Activated CD8-positive, alpha-beta memory T cell treated with anti-CD3 and anti-CD28 coated beads for 4 hours (primary cell): Measurements from ENCODE around the gene ASS1.

Experiments used
- DNase-seq, 2 donors: peaks; one replicate each; pipeline ENCODE4 v3.0.0-alpha.2; 2020; ENCODE audit warnings: low read depth in 2 of 2

ASS1 gene

GRCh38 chr9:130531670-130532069 is 86.9 kb downstream of the ASS1 start:
- DNase-seq, result no peak

GRCh38 chr9:130532426-130533080 is 87.8 kb downstream of the ASS1 start:
- DNase-seq, result no peak

DNA sequence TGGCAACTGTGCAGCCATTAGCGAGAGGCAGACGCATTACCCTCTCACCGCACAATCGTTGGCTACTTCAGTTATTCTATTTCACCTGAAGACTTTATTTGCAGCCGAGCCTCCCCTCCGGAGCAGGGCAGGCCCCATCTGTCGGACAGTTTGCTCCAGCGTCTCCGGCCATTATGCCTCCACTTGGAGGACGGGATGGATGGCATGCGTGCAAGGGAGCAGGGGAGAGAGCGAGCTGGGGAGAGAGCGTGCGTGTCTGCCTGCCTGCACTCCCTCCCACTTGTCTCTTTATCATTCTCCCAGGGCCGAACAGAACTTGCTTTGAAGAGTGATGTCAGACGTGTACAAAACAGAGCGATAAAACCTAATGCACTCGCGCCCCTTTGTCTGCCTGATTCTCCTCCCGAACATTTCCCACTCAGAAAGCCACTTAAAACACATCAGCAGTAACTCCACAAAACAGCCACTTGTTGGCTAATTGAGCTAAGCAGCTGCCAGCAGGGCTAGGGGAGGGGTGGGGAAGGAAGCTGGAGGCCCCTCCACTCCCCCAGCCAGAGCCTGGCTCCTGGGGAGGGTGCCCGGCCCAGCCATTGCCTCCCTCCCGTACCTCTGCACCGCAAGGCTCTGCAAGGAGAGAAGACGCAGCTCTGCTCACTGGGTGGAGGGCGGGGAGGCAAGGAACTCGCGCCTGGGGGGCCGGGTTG is 91.2 kb downstream of the ASS1 start:
- DNase-seq, result no peak

- DNase-seq, result no peak
Measured at GRCh38 chr9:130536701-130537107, 91.9 kb downstream of the ASS1 start.

GRCh38 chr9:130537346-130538050 is 92.7 kb downstream of the ASS1 start:
- DNase-seq, result no peak

DNA sequence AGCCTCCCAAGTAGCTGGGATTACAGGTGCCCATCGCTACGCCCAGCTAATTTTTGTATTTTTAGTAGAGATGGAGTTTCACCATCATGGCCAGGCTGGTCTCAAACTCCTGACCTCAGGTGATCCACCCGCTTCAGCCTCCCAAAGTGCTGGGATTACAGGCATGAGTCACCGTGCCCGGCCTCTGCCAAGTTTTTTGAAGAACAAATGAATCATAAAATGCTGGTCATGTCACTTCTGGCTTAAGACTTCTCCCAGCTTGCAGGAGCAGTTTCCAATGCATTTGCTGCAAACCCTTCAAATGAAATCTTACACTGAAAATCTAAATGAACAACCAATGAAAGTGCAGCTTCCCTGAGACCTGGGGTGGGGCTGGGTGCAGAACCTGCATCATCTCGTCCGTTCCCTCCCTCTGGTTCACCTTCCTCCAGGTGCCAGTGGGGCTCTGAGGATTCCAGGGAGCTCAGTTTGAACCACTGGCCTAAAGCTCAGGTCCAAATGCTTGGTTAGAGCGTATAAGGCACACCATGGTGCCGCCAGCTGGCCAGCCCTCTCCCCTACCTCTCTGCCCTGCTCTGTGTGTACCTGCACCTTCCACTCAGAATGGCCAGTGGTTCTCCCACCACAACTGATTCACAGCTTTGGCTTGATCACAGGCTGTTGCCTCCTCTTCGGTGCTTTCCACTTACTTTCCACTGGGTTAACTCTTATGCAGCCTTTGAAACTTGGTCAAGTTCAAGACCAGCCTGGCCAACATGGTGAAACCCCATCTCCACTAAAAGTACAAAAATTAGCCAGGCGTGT is 94.9 kb downstream of the ASS1 start:
- no peak for DNase-seq

DNA sequence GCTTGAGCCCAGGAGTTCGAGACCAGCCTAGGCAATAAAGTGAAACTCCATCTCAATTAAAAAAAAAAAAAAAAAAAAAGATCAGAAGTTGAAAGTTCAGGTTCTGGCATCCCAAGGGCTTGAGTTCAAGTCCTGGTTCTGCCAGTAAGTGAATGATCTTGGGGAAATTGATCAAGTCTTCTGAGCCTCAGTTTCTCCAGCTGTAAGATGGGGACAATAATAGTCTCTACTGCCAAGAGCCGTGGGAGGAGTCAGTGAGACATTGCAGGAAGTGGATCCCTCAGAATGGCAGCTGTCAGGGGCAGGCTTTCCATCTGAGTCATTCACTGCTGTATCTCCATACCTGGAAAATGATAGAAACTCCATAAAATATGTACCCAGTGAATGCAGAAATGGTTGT is 96.8 kb downstream of the ASS1 start:
- DNase-seq, result no peak

DNA sequence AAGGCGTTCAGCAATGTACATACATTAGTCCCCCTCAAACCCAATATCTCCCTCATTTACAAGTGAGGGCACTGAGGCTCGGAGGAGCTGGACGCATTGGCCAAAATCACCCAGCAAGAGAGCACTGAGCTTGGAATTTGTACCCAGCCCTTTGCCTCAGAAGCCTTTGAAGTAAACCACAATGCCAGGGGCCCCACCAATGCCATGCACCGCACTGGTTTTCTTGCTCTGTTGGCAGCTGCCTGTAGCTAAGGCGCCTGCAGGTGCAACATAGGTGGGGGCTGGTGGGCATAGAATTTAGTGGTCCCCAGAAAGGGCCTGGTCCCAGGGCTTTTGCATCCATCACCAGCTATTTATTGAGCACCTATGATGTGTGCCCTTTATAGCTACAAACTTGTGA is 97.3 kb downstream of the ASS1 start:
- DNase-seq, result no peak

- DNase-seq, result no peak
Measured at GRCh38 chr9:130542457-130543228, 97.9 kb downstream of the ASS1 start.

DNA sequence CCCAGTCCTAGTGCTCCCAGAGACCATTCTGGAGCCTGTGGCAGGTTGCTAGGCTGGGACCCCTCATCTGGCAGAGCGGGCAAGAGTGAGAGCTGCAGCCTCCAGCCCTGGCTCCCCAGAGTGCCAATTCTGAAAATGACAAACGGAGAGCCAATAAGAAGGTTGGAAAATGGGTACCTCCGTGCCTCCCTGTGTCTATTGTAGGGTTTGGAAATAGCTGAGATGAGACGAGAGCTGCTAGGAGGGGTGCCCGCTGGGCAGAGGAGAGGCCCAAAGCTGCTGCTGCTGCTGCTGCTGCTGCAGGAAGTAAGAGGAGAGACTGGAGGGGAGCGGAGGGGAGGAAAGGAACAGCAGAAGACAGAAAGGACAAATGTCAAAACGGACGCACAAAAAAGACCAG is 98.6 kb downstream of the ASS1 start:
- DNase-seq, result no peak

DNA sequence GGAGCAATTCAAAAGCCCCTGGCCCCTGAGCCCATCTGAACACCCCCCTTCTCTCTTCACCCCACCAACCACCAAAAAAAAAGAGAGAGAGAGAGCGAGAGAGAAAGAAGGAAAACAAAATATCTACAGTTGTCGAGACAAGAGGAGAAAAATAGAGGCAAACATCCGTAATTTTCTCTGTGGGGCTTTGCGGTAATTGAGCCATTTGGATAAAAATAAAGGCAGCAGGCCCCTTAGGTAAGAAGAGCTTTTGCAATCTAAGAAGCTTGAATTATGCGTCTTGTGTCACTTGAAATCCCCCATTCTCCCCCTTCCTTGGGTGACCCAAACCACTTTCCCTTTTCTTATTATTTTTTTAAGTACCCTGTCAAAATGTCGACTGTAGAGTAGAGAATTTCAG is 99.1 kb downstream of the ASS1 start:
- no peak for DNase-seq

- DNase-seq, result no peak
Measured at GRCh38 chr9:130544364-130544763, 99.6 kb downstream of the ASS1 start.

DNA sequence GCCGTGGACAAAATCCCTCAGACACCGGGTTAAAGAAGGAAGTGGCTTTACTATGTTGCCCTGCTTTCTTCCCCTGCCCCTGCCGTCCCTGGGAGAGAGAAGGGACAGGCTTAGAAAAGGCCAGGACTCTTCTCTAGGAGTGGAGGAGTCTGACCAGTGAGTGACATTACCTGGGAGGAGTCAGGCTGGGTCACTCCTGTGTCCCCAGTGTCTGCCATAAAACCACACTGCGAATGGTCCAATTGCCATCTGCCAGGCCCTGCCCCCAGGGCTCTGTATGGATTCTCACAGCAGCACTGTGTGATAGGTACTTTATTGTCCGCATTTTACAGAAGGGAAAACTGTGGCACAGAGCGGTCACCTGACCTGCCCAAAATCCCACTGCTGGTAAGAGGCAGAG is 103.3 kb downstream of the ASS1 start:
- no peak for DNase-seq

DNA sequence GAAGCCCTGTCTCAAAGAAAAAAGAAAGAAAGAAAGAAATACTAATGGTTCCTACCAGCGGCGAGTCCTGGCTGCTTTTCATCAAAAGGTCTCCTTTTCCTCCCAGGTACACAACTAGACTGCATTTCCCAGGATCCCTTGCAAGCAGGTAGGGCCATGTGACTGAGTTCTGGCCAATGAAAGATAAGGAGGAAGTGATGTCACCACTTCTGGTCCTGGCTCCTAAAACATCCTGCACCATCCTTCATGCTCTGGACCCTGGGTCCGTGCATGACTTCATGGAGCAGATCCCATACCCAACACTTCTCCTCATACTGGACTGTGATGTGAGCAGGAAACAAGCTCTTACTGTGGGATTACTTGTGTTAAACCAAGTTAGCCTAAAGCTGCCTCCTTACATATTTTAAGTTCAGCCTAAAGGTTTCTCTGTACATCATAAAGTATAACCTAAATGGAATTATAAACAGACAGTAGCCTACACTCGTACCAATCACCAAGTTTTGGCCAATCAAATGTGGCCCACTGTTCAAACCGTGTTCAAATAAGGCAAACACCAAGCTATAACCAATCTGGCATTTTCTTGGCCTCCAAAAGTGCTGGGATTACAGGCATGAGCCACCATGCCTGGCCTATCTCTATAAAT is 104.5 kb downstream of the ASS1 start:
- DNase-seq, result no peak
